Hepatocyte (in vitro differentiated cells): ENCODE data around the gene RANBP10. TPM values are rescaled to one million over a fixed set of nuclear protein-coding genes. Genes with fewer than 3 reads are reported as not detected.
A peak's percentile ranks its signal among the peaks of the same experiment; 100 is the strongest.

Experiments used
- DNase-seq: peaks from one replicate; pipeline ENCODE4 v3.0.0-alpha.2; 2016; ENCODE audit warnings: low spot score
- H2AFZ ChIP-seq: fragments of 200-600 bp; sonication (generic); 2 replicates; pipeline ENCODE4 v1.6.0; 2016; ENCODE audit warnings: antibody characterized with exemption, mild to moderate bottlenecking
- H3K27ac ChIP-seq: fragments of 200-600 bp; sonication (generic); 2 replicates; pipeline ENCODE4 v1.5.1; 2016; ENCODE audit warnings: mild to moderate bottlenecking
- H3K27me3 ChIP-seq: fragments of 200-600 bp; sonication (generic); 2 replicates; pipeline ENCODE4 v1.6.1; 2016
- H3K36me3 ChIP-seq: fragments of 200-600 bp; sonication (generic); replicated peaks from 2 replicates; pipeline ENCODE4 v1.5.1; 2016; ENCODE audit warnings: low read depth; ENCODE audit not compliant: insufficient read depth
- H3K4me1 ChIP-seq: fragments of 200-600 bp; sonication (generic); 2 replicates; pipeline ENCODE4 v1.5.1; 2016; ENCODE audit warnings: mild to moderate bottlenecking, moderate library complexity; ENCODE audit not compliant: insufficient read depth
- H3K4me2 ChIP-seq: fragments of 200-600 bp; sonication (generic); 2 replicates; pipeline ENCODE4 v1.6.0; 2016
- H3K4me3 ChIP-seq: fragments of 200-600 bp; sonication (generic); 2 replicates; pipeline ENCODE4 v1.5.1; 2016; ENCODE audit warnings: mild to moderate bottlenecking
- H3K79me2 ChIP-seq: fragments of 200-600 bp; sonication (generic); 2 replicates; pipeline ENCODE4 v1.6.0; 2017; ENCODE audit warnings: mild to moderate bottlenecking
- H3K9me2 ChIP-seq: fragments of 200-600 bp; sonication (generic); replicated peaks from 2 replicates; pipeline ENCODE4 v1.6.0; 2017; ENCODE audit warnings: mild to moderate bottlenecking; ENCODE audit not compliant: insufficient read depth
- H3K9me3 ChIP-seq: fragments of 200-600 bp; sonication (generic); 2 replicates; pipeline ENCODE4 v1.5.1; 2016; ENCODE audit warnings: low read depth, mild to moderate bottlenecking
- H4K20me1 ChIP-seq: fragments of 200-600 bp; sonication (generic); 2 replicates; pipeline ENCODE4 v1.6.0; 2016; ENCODE audit warnings: mild to moderate bottlenecking; ENCODE audit not compliant: insufficient read depth, poor library complexity, severe bottlenecking
- CTCF ChIP-seq: fragments of 200-600 bp; sonication (generic); IDR thresholded peaks from 2 replicates; pipeline ENCODE4 v1.5.1; 2016; ENCODE audit warnings: antibody characterized with exemption, mild to moderate bottlenecking; ENCODE audit not compliant: poor library complexity
- EZH2 ChIP-seq: fragments of 200-600 bp; sonication (generic); IDR thresholded peaks from 2 replicates; pipeline ENCODE4 v1.6.1; 2016; ENCODE audit warnings: antibody characterized with exemption, mild to moderate bottlenecking, borderline replicate concordance
- EZH2phosphoT487 ChIP-seq: fragments of 200-600 bp; sonication (generic); IDR thresholded peaks from one replicate; pipeline ENCODE4 v1.6.1; 2018; ENCODE audit warnings: antibody characterized with exemption, mild to moderate bottlenecking, low read depth, moderate library complexity; ENCODE audit not compliant: unreplicated experiment, severe bottlenecking
- WGBS: methylation state at CpG from one replicate; pipeline ENCODE4 v1.1.6; 2016; ENCODE audit warnings: low lambda C conversion rate; ENCODE audit errors: missing lambda C conversion rate; 5-methylcytosine and 5-hydroxymethylcytosine counted together
- polyA plus RNA-seq: library from polyadenylated mRNA; unstranded; fragments of >200 nt; fragmentation: Nextera tagmentation; extraction: Ambion mirVana; gene quantifications from 2 replicates; pipeline ENCODE4 v1.2.1, GENCODE V29; 2016
- total RNA-seq: library from RNA; depleted of rRNA; stranded (reverse); fragments of >200 nt; gene quantifications from 2 replicates; pipeline ENCODE4 v1.2.3, GENCODE V29; 2014

Gene RANBP10
- total and polyA plus RNA-seq, 2 experiments from 2014 or later = 8.6 to 12.6 TPM

- H2AFZ ChIP-seq = no peak overlapping the region
- H3K79me2 ChIP-seq = peaks cover 66% of the 10 kb centered on the region
- DNase-seq = no peak
- no peak overlapping the region for H3K4me3 ChIP-seq
- H3K9me2 ChIP-seq = no peaks in the 10 kb centered on the region
- no peaks in the 10 kb centered on the region for H3K27me3 ChIP-seq
- no peaks in the 10 kb centered on the region for H3K9me3 ChIP-seq
- no peak for TF ChIP-seq EZH2
- no peak for TF ChIP-seq CTCF
- no peak for TF ChIP-seq EZH2phosphoT487
- H3K36me3 ChIP-seq = no peaks in the 10 kb centered on the region
- WGBS = 99% methylated on average over 3 of the region's 3 CpGs
- H3K4me2 ChIP-seq = no peak overlapping the region
- peak overlapping the region; percentile 65 for H3K27ac ChIP-seq
- peaks cover 16% of the 10 kb centered on the region for H3K4me1 ChIP-seq
- peaks cover 13% of the 10 kb centered on the region for H4K20me1 ChIP-seq
Measured at GRCh38 chr16:67803894-67804293, 2.5 kb downstream of the RANBP10 start.

- Histone ChIP-seq H3K9me3 (no peaks in the 10 kb centered on the region), H4K20me1 (peaks cover 20% of the 10 kb centered on the region), H3K27ac (no peak overlapping the region), H3K79me2 (peaks cover 85% of the 10 kb centered on the region), H3K36me3 (no peaks in the 10 kb centered on the region), H3K4me3 (no peak overlapping the region), H3K4me1 (peaks cover 11% of the 10 kb centered on the region), H3K4me2 (no peak overlapping the region), H3K9me2 (no peaks in the 10 kb centered on the region), H2AFZ (no peak overlapping the region), H3K27me3 (no peaks in the 10 kb centered on the region)
- no peak for DNase-seq
- WGBS = 94% methylated on average over 2 of the region's 2 CpGs
- no peak for TF ChIP-seq EZH2phosphoT487
- TF ChIP-seq CTCF = no peak
- TF ChIP-seq EZH2 = no peak
Measured at GRCh38 chr16:67801883-67802282, 4.5 kb downstream of the RANBP10 start.

- Histone ChIP-seq H3K27me3 (no peaks in the 10 kb centered on the region), H3K79me2 (peaks cover 90% of the 10 kb centered on the region), H3K27ac (no peak overlapping the region), H3K9me2 (no peaks in the 10 kb centered on the region), H2AFZ (no peak overlapping the region), H3K4me3 (no peak overlapping the region), H3K9me3 (no peaks in the 10 kb centered on the region), H4K20me1 (peaks cover 20% of the 10 kb centered on the region), H3K4me1 (peaks cover 11% of the 10 kb centered on the region), H3K36me3 (no peaks in the 10 kb centered on the region), H3K4me2 (no peak overlapping the region)
- TF ChIP-seq EZH2 (no peak), CTCF (no peak), EZH2phosphoT487 (no peak)
- 94% methylated on average over 1 of the region's 1 CpG for WGBS
- no peak for DNase-seq
Measured at GRCh38 chr16:67801241-67801640, 5.1 kb downstream of the RANBP10 start.

GRCh38 chr16:67800338-67800926 is 5.9 kb downstream of the RANBP10 start:
- no peaks in the 10 kb centered on the region for H3K27me3 ChIP-seq
- H3K4me1 ChIP-seq = peaks cover 10% of the 10 kb centered on the region
- no peaks in the 10 kb centered on the region for H3K9me2 ChIP-seq
- no peak overlapping the region for H3K4me2 ChIP-seq
- no peak for DNase-seq
- TF ChIP-seq EZH2phosphoT487 = no peak
- no peak for TF ChIP-seq EZH2
- no peak for TF ChIP-seq CTCF
- H3K36me3 ChIP-seq = no peaks in the 10 kb centered on the region
- no peak overlapping the region for H3K4me3 ChIP-seq
- peaks cover 20% of the 10 kb centered on the region for H4K20me1 ChIP-seq
- no peak overlapping the region for H2AFZ ChIP-seq
- WGBS = 95% methylated on average over 7 of the region's 7 CpGs
- no peaks in the 10 kb centered on the region for H3K9me3 ChIP-seq
- H3K27ac ChIP-seq = no peak overlapping the region
- H3K79me2 ChIP-seq = peaks cover 90% of the 10 kb centered on the region
